Stimulated activated CD4-positive, alpha-beta T cell treated with anti-CD3 and anti-CD28 coated beads, TNF-alpha, amount 100 ng/mL, for 24 hours (primary cell): ENCODE measurements around the gene CYB561D2.
A peak's percentile ranks its signal among the peaks of the same experiment; 100 is the strongest.

ENCODE experiments used
- DNase-seq, 3 experiments: peaks; one replicate each; pipeline ENCODE4 v3.0.0-alpha.2; 2020; ENCODE audit warnings: low read depth in 3 of 3

Gene CYB561D2

DNA sequence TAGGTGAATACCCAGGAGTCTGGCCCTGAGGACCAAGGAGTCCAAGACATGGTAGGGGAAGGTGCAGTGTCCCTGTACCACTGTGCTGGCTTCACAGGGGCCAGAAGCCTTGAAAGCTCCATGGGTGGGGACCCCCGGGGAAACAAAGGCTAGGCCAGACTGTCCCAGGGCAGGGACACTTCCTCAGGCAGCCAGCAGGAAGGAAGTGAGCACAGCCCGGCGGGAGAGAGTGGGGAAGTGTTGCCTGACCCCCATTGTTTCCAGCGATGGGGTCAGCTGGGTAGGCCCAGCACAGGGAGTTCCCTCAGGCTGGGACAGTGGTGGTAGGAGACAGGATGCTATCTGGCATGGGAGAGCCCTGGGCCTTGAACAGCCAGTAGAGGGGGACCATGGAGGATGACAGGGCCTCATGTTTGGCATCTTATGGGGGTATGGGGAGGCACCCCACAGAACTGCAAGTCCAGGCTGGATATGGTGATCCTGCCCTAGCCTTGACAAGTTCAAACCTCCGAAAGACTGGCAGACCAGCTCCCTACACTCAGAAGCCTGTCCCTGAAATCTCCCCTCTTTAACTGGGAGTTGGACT lies 27.0 kb upstream of the CYB561D2 start:
- no peak for DNase-seq

DNA sequence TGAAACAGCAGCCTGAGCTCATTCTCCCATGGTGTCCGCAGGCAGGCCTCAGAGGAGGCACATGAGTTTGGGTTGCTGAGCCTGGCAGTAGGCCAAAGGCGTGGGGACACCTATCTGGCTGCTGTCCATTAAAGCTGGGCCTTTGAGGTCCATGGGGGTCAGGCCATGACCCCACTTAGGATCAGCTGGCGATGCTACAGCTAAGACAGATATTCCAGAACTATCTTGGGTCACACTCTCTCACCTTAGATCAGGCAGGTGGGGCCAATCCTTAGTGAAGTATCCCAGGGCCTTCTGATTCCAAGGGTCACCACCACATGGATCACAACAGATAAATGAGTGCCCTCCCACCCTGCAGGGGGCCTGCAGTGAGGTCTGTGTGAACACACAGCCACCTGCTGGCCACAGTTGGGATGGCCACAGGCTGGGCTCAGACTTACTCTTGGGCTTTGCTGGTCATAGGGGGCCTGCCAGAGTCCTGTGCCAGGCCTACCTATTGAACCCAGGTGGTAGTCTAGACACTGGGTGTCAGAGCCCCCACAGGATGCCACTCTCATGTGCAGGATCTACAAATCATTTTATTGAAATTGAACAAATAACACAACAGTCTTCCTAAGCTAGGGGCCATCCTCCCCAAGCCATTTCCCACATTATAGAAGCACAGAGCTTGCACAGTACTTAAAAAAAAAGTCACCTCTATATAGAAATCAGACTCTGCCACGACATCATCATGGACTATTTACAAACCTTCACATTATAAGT lies 26.1 kb upstream of the CYB561D2 start:
- DNase-seq: peak in 1 of 3 experiments; percentile 57

DNA sequence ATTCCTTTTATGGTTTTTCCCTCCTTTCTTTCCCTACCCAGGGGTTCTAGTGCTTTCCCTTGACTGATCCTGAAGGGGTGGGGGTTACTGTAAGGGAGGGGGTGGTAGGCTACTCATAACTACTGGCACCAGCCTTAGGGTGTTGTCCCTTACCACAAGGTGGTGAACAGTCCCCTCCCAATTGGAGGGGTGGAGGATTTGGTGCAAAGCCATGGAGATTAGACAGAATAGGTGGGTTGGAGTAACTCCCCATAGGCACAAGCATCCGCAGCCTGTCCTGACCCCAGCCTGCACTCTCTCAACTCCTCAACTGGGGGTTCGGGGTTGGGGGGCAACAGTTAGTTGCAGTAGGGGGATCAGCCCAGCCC lies 25.6 kb upstream of the CYB561D2 start:
- DNase-seq: no peak

DNA sequence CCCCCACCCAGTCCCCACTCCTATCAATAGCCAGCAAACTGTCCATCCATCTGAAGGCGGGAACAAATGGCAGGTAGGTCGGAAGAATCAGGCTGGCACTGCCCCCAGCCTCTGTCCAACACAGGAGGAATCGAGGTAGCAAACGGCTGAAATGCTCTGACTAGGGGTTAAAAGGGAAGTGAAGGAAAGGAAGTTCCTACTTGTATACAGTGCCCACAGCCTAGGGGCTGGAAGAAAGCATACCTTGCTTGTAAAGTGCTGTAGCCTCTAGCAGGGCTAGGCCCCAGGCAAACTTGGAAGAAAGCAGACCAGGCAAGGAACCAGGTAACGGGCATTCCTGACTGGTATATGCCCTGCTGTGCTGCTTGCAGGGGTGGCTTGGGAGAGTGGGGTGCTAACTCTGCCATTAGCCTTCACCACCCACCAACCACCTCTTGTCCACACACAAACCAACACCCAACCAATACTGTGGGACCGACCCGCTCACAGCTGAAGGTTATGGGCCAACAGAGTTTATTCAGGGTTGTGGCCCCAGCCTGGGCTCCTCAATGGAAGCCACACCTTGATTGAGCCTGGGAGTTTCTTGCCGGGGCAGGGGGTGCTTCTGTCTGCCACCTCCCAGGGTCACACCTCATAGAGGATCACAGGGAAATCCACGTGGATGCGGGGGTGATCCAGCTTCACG lies 25.0 kb upstream of the CYB561D2 start:
- no peak for DNase-seq

DNA sequence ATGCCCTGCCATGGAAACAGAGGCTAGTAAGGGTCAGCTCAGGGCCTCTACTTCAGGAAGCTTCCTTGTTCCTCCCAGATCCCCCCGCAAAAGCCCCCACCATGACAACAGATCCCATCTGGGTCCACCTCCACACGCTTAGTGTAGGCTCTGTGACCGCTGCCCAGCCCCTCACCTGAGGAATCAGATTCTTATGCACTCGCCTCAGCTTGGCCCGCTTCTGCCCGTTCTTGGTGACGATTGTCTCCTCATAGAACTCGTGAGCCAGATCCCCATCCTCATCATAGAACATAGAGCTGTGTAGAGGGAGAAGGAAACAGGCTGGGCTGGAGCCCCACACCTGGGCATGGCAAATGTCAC lies 24.5 kb upstream of the CYB561D2 start:
- DNase-seq: no peak

- DNase-seq: no peak
Observed at GRCh38 chr3:50327129-50327528, 23.5 kb upstream of the CYB561D2 start.

DNA sequence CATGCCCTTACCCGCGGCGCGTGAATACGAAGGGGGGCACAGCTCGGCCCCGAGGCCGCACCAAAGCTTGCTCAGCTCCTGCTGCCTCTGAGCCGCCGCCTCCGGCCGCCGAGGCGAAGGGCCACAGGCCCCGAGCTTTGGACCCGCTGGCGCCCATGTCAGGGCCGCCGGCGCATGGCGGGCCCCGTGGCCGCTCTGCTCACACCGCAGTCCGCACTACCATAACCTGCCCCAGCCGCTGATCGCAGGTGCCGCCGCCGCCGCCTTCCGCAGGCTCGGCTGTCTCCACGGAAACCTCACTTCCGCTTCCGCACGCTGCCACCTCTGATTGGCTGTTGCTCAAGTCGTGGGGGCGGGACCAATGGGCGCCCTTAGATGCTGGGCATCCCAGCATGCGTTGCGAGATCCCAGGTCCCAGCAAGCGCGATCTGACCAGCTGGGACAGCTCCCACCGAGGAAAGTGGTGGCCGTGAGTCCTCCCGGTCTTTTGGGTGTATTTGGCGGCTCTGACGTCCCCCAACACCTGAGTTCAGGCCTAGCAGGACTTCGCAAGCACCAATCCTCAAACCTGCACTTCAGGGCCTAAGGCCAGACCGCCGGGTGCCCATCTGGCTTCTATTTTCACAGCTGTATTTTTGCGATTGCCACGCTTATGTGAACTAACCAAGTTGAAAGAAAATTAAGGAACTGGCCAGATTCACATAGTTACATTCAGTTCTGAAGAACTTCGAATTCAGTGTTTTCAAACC lies 22.5 kb upstream of the CYB561D2 start, which contains the start of gene TUSC2:
TUSC2 (minus strand) TSS at position 281 of the 749 bp plus-strand sequence; CDS start at position 157, 124 bp downstream.
- peak; percentile 89 to 96 (median 92) for DNase-seq

DNA sequence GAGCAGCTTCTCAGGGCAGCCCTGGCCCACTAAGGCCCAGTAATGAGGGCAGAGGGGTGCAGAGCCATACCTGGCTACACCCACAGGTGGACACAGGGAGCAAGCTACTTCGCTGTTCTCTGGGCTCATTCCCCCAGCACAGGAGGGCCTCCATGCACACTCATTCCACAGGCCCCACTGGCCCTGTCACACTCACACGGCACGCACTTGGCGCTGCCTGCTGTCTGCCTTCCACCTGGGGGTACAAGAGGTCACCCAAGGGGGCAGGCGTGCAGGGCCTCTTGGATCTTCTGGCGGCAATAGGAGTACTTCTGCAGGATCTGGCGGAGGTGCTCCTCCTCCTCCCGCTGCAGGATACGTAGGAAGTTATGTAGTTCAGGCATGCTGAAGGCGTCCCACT lies 20.3 kb upstream of the CYB561D2 start:
- DNase-seq: no peak

DNA sequence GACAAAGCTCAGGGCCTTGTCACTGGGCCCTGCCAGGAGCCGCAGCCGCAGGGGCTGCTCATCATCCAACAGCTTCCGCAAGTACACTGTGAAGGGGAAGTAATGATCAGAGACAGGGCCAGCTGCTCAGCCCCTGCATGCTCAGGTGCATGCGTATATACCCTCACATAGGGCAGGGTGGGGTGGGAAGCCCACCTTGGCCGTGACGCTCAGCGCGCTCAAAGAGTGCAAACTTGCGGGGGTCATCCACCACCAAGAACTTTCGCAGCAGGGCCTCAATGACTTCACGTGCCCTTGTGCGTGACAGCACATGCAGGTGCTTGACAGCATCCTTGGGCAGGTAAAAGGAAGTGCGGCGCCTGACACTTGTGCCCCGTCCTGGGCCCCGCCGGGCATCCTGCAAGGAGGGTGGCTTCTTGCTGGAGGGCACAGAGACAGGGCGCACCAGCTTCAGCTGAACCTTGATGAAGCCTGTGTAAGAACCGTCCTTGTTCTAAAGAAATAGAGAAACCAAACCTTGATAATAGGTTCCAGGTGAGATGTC lies 19.2 kb upstream of the CYB561D2 start:
- DNase-seq: no peak

DNA sequence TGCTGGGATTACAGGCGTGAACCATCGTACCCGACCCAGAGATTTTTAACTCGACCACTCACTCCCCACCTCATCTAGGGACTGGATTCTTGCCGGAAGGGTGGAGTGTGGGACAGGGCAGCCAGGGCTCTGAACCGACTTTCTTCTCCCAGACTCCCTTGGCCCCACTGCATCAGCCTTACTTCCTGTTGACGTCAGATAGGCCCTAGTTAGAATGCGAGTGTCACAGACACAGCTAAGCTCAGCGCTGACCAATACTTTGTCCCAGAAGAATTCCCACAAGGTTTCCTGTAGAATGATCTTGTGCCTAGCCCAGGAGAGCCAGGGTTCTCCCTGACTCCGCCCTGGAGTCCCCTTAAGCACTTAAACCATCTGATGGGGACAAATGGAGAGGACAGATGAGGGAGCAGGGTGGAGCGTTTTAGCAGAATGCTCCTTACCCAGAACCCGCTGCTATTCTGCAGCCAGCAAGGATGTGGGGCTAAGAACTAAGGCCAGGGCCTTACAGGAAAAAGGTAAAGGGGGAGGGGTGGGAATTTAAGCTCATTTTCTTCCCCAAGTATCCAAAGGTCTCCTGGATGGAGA lies 16.8 kb upstream of the CYB561D2 start:
- no peak for DNase-seq

GRCh38 chr3:50334339-50335075 lies 16.2 kb upstream of the CYB561D2 start:
- DNase-seq: no peak

- peak in 1 of 3 experiments; percentile 27 for DNase-seq
Observed at GRCh38 chr3:50336452-50337174, 14.0 kb upstream of the CYB561D2 start.

DNA sequence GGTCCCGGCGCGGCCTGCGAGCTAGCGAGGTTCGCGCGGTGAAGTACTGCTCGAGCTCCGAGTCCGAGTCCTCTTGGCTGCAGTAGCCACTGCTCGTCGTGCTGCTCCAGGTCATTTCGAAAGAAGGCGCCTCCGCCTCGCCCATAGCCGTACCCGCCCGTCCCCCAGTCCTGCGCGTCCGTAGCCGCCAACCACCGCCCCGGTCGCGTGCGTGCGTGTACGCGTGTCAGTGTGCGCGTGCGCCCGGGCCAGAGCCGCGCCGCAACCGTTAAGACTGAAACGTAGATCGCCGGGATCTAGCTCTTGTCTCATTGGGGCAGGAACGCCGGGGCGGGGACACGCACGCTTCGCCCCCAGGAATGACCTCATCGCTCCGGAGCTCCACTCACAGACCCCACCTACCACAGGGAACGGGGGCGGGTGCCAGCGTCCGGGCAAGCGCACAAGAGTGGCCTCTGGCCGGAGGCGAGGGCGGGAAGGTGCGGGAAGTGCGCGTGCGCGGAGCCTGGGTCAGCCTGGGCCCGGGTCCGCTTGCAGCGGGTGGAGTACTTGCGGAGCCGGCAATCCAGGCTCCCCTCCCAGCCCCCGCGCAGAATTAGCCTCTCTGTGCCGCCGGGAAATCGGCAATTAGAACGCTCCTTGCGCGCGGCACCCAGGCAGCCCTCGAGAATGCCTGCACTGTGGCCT lies 13.3 kb upstream of the CYB561D2 start:
- peak; percentile 94 to 98 (median 96) for DNase-seq

DNA sequence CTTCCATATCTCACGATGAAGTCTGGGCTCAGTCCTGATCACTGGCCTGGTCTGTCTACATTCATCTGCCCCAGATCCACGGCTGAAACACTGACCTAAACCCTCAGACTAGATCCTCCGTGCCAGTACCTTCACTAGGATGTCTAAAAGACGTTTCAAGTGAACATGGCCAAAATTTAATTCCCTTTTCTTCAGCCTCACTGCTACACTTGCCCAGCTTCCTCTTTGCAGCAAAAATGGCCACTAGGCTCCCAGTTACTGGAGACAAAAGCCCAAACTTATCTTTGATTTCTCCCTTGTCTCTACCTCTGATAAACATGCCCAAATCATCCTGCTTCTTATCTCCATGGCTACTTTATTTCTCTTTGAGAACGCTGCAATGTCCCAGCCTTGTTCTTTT lies 11.7 kb upstream of the CYB561D2 start:
- no peak for DNase-seq

GRCh38 chr3:50339485-50340146 lies 11.0 kb upstream of the CYB561D2 start:
- DNase-seq: no peak

GRCh38 chr3:50340147-50340447 lies 10.6 kb upstream of the CYB561D2 start:
- DNase-seq: no peak

DNA sequence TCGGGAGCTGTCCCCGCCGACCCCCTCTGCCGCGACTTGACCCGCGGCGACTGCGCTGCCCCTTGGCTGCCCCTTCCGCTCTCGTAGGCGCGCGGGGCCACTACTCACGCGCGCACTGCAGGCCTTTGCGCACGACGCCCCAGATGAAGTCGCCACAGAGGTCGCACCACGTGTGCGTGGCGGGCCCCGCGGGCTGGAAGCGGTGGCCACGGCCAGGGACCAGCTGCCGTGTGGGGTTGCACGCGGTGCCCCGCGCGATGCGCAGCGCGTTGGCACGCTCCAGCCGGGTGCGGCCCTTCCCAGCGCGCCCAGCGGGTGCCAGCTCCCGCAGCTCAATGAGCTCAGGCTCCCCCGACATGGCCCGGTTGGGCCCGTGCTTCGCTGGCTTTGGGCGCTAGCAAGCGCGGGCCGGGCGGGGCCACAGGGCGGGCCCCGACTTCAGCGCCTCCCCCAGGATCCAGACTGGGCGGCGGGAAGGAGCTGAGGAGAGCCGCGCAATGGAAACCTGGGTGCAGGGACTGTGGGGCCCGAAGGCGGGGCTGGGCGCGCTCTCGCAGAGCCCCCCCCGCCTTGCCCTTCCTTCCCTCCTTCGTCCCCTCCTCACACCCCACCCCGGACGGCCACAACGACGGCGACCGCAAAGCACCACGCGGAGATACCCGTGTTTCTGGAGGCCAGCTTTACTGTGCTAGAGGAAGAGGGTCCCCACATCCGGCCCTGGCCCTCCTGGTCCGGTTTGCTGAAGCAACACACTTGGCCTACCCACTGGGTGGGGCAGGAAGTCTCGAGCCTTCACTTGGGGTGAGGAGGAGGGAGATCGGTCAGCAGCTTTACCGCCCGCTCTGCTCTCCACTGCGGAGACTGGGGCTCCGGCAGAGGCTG lies 10.0 kb upstream of the CYB561D2 start, which contains the start of gene RASSF1:
RASSF1 (minus strand) TSS at position 389 of the 882 bp plus-strand sequence; CDS start at position 358, 31 bp downstream.
- DNase-seq: peak in 2 of 3 experiments; percentile 59 to 82

GRCh38 chr3:50341537-50341936 lies 9.1 kb upstream of the CYB561D2 start:
- DNase-seq: no peak
